GM21526 (cell line): ENCODE measurements around the gene FURIN.
"Not testable (repeated sequence)": the region's sequence is repeated elsewhere in the genome, so short reads cannot be mapped to it uniquely, and the experiment has no call there.

Experiments
- ATAC-seq: cut with Tn5 transposase; IDR thresholded peaks from one replicate; pipeline ENCODE4 v1.9.1; 2021; ENCODE audit warnings: moderate library complexity; ENCODE audit not compliant: unreplicated experiment, low FRiP score

FURIN gene

DNA sequence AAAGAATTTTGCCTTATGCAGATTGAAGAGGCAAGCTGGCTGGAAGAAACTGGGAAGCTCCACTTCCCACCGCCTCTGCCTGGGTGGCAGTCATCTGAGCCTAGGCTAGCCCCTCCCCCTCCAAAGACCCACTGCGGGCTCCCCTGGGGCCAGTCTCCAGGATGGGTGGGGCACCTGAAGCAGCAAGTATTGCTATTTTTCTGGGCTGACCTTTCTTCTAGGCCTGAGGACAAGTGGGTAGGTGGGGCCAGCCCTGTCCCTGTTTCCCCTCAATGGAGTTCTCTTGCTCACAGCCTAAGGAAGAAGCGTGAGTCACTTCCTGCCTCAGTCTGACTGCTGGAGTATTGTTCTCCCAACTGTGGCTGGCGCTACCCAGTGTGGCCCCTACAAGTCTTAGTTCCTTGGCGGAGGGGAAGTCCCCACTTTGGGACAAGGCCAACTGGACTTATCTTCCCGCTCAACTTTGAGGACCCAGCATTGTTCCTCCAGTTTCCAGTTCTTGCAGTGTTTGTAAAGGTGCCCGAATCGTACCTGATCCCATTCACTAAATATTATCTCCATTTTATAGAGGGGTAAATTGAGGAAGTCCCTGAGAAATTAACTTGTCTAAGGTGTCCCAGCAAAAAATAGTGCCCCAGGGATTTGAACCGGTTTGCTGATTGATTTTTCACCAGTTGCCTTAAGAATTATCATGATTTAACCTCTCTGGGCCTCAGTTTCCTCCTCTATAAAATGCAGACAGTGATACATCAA, 1.4 kb downstream of the FURIN start:
- ATAC-seq: no peak

DNA sequence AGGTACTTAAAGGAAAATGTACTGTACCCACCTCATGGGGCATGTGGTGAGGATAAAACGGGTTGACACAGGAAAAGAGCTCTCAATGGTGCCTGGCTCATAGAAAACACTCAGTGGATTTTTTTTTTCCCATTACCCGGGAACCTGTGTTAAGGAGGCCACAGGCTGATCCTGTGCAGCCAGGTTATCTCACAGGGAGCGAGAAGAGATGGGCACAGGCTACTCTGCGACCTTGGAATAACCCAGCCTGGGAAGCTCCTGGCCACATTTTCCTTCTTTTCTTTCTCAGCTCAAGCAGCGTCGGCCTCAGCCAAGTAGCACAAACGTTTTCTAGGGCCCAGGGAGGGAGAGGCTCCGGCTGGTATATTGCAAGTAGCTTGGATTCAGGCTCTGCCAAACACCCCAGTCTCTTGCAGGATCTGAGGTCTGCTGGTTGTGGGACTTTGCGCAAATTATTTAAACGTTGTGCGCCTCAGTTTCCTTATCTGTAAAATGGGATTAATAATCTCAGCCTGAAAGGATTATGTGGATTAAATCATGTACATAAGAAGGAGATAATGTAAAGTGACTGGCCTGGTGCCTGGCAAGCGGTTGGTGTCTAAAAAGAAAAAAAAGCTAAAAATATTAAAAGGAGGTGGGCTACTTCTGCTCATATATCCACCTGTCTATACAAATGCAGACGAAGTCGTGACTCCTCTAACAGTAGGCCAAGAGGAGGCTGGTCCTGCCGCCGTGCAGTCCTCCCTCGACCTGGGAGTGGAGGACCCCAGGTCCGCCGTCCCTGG, 2.2 kb downstream of the FURIN start:
- ATAC-seq: no peak

DNA sequence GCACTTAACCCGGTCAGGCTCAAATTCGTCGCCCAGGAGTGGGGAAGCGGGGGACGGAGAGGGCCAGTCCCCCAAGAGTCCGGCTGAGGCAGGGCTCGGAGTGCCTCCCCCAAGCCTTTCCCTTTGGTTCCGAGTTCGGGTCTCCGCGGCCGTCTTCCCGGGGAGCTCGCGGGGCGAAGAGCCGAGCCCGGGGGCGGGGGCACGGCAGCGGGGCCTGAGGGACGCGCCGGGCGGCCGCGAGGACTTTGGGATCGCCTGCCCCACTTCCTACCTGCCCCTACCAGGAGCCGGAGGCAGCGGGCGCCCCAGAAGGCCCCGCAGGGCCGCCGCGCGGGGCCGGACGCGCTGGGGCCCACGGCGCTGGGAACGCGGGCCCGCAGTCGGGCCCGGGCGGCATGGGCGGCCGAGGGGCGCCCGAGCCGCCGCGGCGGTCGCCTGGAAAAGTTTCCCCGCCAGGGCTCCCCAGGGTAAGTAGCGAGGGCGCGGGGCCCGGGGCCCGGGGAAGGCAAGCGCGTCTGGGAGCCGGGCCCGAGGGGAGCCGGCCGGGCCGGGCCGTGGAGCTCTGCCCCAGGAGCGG, 2.8 kb downstream of the FURIN start:
- ATAC-seq: no peak

DNA sequence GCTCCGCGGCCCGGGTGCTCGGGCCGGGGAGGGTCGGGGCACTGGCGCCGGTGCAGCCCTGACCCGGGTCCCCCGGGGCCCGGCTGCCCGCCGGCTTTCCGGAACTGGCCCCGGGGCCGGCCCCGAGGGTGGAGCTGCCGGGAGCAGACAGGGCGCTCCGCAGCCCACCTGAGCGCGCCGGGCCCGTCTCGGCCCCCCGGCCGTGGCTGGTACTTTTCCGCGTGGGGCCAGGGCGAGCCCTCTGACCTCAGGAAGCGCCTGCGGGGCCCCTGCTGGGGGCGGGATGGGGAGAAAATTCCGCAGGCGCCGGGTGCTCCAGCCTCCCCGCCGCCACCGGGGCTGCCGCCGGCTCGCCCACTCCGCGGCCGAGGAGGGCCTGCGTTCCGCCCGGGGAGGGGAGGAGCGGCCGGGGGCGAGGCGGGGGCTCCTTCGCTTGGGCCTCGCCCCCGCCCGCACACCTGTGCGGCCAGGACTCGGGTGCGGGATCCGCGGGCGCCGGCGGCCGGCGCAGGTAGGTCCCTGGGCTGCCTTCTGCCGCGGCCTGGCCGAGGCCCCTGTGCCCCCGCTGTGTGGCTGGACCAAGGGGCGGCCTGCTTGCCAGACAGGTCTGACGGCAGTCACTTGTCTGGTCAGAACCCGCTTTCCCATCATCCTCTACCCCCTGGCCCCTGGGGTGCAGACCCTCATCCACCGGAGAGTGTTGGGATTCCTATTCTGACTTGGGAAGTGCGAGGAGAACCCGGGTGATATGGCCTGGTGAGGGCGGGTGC, 3.5 kb downstream of the FURIN start:
- no peak for ATAC-seq

DNA sequence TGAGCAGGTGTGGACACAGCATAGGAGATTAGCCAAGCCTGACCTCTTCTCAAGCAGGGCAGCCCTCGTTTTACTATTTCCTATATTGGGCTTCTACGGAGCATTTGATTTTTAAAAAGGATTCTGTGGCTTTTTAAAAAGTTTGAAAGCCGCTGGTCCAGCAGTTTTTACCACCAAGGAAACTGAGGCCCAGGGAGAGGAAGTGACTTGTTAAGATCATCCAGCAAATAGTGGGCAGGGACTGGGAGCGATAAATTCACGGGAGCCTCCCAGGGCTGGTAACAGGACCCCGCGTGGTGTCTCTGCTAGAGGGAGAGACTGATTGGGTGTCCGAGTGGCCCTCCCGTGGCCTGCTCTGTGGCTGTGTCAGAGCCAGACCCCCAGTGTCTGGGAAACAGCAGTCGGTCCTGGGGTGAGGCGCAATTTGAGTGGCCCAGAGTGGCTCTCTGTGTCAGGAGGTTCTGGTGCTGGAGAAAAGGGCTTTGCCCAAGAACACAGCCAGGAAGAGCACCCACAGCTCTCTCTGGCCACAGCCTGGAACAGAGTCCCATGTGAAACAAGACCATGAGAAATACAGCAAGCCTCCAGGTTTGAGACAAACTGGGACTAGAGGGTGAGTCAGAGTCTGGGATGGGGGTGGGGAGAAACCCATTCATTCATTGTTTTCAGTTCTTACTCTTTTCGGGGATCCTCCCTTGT, 4.2 kb downstream of the FURIN start:
- no peak for ATAC-seq

DNA sequence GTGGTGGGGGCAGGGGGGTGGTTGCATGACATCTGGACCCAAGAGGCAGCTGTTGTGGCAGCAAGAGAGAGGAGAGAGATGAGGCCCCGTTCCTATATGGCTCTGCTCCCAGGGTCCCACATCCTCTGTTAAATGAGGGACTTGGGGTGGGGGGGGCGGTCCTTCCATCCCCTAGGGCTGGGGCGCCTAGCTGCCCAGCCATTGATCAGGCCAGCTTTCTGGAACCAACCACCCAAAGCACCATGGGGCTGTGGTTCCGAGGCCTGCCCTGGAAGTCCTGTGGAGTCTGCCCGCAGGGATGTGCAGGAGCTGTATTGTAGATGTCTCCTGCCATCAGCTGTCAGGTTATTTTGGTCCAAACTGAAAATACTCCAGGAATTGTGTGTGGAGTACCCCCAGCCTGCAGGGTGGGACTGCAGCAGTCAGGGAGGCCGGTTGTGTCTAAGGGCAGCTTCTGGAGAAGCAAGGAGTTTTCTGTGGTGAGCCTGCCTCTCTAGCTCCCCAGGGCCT, 5.2 kb downstream of the FURIN start:
- ATAC-seq: no peak

DNA sequence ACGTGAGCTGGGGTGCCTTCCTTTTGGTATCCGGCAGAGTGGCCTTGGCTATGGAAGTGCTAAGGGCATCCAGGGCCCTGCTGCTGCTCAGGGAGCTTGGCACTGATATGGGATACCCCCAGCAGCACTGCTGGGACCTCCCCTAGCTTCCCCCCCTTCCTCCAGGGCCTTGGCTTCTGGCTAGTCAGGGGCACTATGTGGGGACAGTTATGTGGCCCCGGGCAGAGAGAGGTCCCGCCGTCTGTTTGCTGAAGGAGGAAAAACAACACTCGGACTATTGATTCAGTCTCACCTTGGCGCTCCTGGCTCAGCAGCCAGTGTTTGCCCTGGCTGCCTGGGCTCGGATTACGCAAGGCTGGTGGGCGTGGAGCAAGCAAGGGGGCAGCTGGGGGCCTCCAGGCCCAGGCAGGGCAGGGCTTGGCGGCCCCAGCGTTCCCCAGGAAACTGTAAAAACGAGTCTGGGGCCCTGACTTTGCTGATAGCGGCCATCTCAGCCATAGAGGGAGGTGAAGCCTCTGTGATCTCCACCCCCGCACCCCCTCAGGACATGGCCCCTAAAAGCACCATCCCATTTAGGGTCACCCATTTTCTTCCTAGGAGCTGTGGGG, 5.7 kb downstream of the FURIN start:
- no peak for ATAC-seq

DNA sequence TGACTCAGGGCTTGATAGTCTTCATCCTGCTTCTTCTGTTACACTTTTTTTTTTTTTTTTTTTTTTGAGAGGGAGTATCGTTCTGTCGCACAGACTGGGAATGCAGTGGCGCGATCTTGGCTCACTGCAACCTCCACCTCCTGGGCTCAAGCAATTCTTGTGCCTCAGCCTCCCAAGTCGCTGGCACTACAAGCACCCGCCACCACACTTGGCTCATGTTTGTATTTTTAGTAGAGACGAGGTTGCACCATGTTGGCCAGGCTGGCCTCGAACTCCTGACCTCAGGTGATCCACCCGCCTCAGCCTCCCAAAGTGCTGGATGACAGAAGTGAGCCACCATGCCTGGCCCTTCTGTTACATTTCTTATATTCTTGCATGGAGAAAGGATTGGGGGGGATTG, 6.6 kb downstream of the FURIN start:
- not testable (repeated sequence) for ATAC-seq

DNA sequence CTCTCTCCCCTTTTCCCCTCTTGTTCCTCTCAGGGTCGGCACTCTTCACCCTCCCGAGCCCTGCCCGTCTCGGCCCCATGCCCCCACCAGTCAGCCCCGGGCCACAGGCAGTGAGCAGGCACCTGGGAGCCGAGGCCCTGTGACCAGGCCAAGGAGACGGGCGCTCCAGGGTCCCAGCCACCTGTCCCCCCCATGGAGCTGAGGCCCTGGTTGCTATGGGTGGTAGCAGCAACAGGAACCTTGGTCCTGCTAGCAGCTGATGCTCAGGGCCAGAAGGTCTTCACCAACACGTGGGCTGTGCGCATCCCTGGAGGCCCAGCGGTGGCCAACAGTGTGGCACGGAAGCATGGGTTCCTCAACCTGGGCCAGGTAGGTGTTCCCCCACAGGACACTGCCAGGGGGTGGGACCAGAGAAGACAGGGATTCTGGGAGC, 7.2 kb downstream of the FURIN start:
- ATAC-seq: no peak

DNA sequence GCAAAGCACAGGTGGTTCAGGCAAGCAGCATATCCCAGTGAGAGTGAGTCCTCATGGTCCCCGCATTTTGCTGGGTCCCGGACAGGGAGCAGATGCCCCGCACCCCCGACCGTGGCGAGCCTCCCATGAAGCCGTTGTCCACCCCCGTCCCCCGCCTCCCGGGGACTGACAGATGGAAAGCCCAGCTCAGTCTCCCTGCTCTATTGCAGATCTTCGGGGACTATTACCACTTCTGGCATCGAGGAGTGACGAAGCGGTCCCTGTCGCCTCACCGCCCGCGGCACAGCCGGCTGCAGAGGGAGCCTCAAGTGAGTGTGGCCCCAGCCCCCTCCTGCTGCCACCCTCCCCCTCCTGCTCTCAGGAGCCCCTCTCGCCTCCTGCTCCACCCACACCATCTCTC, 7.7 kb downstream of the FURIN start:
- ATAC-seq: no peak

DNA sequence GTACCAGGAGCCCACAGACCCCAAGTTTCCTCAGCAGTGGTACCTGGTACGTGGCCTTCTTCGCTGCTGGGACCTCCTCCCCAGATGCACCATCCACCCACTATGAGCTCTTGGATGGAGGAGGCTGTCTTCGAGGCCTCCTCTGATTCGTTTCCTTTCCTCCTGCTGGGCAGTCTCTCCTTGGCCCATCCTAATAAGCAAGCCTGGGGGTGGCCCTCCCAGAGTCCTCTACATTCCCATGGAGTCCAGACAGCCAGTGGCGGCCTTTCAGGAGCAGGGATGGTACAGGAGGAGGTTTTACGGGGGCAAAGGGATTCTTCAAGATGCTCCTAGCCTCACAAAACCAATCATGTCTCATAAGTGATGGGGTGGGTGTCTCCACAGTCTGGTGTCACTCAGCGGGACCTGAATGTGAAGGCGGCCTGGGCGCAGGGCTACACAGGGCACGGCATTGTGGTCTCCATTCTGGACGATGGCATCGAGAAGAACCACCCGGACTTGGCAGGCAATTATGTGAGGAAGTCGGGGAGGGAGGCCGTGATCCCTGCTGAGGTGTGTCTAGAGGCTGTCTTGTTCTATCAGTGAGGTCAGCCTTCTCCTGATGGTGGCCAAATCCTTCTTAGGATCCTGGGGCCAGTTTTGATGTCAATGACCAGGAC, 8.3 kb downstream of the FURIN start:
- no peak for ATAC-seq

DNA sequence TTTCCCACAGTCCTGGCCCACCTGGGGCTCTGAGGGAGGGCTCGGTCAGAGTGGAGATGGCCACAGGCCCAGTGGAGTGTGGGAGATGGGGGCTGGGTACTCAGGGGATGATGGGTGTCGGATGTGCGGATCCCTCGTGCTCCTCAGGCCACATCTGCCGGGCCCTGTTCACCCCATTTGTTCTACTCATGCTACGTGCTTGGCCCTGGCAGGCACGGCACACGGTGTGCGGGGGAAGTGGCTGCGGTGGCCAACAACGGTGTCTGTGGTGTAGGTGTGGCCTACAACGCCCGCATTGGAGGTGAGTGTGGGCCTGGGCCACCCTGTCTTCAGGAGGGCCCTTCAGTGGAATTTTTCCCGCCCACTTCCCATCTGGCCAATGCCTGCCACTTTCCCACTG, 8.9 kb downstream of the FURIN start:
- ATAC-seq: no peak

DNA sequence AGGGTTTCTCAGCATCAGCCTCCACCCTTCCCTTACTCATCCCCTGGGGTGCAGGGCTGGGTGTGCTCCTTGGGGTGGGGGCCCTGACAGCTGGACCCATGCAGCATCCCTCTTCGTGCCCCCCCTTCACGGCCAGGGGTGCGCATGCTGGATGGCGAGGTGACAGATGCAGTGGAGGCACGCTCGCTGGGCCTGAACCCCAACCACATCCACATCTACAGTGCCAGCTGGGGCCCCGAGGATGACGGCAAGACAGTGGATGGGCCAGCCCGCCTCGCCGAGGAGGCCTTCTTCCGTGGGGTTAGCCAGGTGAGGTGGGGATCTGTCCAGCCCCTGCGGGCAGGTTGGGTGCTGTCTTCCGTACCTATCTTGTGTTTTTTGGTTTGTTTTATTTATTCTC, 9.6 kb downstream of the FURIN start:
- no peak for ATAC-seq

DNA sequence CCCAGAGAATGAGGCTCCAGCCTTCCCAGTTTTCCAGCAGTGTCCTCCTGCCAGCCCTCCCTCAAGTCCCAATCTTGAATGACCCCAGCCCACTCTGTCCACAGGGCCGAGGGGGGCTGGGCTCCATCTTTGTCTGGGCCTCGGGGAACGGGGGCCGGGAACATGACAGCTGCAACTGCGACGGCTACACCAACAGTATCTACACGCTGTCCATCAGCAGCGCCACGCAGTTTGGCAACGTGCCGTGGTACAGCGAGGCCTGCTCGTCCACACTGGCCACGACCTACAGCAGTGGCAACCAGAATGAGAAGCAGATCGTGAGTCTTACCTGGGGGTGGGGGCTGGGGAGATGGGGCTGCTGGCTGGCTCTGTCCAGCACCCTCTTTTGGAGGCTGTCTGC, 10.3 kb downstream of the FURIN start:
- ATAC-seq: no peak

DNA sequence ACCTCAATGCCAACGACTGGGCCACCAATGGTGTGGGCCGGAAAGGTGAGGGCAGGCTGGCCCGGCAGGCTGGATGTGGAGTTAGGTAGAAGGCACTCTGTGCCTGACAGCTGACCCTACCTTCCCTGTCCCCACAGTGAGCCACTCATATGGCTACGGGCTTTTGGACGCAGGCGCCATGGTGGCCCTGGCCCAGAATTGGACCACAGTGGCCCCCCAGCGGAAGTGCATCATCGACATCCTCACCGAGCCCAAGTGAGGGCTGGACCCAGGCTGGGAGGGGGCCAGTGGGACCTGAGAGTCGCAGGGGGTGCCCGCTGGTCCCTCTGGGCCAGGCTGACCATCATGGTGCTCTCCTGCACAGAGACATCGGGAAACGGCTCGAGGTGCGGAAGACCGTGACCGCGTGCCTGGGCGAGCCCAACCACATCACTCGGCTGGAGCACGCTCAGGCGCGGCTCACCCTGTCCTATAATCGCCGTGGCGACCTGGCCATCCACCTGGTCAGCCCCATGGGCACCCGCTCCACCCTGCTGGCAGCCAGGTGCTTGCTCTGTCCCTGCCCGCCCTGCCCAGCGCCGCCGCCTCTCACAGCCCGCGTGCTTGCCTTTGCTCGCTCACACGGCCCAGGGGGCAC, 11.5 kb downstream of the FURIN start:
- no peak for ATAC-seq

DNA sequence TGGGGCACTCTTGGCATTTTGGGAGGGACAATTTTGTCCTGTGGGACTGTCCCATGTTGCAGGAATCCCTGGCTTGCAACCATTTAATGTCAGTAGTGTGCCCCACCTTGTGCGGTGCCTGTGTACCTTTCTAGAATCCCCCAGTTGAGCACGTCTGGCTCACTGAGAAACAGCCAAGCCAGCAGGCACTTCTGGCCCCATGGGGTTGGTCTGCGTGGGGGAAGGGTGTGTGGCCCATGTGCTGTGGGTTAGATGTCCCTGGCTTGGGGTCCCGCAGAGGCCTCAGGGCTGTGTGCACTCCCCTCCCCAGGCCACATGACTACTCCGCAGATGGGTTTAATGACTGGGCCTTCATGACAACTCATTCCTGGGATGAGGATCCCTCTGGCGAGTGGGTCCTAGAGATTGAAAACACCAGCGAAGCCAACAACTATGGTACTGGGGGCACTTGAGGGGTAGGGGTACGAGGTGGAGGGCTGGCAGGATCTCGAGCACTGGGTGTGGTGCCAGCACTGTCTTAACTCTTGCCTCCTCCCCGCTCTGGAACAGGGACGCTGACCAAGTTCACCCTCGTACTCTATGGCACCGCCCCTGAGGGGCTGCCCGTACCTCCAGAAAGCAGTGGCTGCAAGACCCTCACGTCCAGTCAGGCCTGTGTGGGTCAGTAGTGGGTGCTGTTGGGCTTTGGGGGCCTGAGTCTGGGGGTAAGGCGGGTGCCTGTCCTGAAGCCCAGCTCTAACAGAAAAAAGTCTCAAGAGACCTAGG, 12.2 kb downstream of the FURIN start:
- ATAC-seq: no peak

DNA sequence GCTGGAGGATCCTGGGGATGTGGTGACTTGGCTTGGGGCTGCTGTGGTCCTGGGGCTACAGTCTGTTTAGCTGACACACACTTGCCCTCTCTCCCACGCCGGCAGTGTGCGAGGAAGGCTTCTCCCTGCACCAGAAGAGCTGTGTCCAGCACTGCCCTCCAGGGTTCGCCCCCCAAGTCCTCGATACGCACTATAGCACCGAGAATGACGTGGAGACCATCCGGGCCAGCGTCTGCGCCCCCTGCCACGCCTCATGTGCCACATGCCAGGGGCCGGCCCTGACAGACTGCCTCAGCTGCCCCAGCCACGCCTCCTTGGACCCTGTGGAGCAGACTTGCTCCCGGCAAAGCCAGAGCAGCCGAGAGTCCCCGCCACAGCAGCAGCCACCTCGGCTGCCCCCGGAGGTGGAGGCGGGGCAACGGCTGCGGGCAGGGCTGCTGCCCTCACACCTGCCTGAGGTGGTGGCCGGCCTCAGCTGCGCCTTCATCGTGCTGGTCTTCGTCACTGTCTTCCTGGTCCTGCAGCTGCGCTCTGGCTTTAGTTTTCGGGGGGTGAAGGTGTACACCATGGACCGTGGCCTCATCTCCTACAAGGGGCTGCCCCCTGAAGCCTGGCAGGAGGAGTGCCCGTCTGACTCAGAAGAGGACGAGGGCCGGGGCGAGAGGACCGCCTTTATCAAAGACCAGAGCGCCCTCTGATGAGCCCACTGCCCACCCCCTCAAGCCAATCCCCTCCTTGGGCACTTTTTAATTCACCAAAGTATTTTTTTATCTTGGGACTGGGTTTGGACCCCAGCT, 13.0 kb downstream of the FURIN start:
- ATAC-seq: no peak
